Heart left ventricle (tissue), 16 donors: ENCODE measurements around the gene VEGFC. TPM values are rescaled to one million over a fixed set of nuclear protein-coding genes. Genes with fewer than 3 reads are reported as not detected.

ENCODE experiments used
- ATAC-seq, 4 donors: fragments of 200-7000 bp; cut with Tn5 transposase; one replicate each; pipeline ENCODE4 v1.9.1; 2020 to 2022; ENCODE audit warnings: moderate library complexity in 4 of 4, mild to moderate bottlenecking in 3 of 4, moderate number of reproducible peaks in 1 of 4
- DNase-seq, 5 donors: peaks; one replicate each; pipeline ENCODE4 v3.0.0-alpha.2; 2020
- H3K27ac ChIP-seq, 12 donors: fragments of 200-600 bp; sonication (generic) in 4 of 12; one replicate each; pipeline versions ENCODE4 v1.5.0 to v1.8.0; 2016 to 2022; ENCODE audit warnings: mild to moderate bottlenecking in 2 of 12
- H3K27me3 ChIP-seq, 9 donors: fragments of 200-600 bp; sonication (generic) in 2 of 9; one replicate each; pipeline versions ENCODE4 v1.5.1 to v1.8.0; 2016 to 2022; ENCODE audit warnings: mild to moderate bottlenecking in 3 of 9
- H3K36me3 ChIP-seq, 9 donors: fragments of 200-600 bp; sonication (generic) in 2 of 9; one replicate each; pipeline versions ENCODE4 v1.5.0 to v1.8.0; 2018 to 2022; ENCODE audit warnings: mild to moderate bottlenecking in 2 of 9
- H3K4me1 ChIP-seq, 12 donors: fragments of 200-600 bp; sonication (generic) in 4 of 12; one replicate each; pipeline versions ENCODE4 v1.5.0 to v1.8.0; 2016 to 2022; ENCODE audit warnings: mild to moderate bottlenecking in 3 of 12
- H3K4me3 ChIP-seq, 12 donors: fragments of 200-600 bp; sonication (generic) in 4 of 12; one replicate each; pipeline versions ENCODE4 v1.5.0 to v1.8.0; 2017 to 2022; ENCODE audit warnings: mild to moderate bottlenecking in 9 of 12, moderate library complexity in 4 of 12
- H3K9me3 ChIP-seq, 12 donors: fragments of 200-600 bp; sonication (generic) in 4 of 12; one replicate each; pipeline versions ENCODE4 v1.5.0 to v1.8.0; 2016 to 2022; ENCODE audit warnings: mild to moderate bottlenecking in 1 of 12
- CTCF ChIP-seq, 12 donors: fragments of 200-600 bp; sonication (generic) in 4 of 12; IDR thresholded peaks; one replicate each; pipeline versions ENCODE4 v1.5.0 to v1.8.0; 2018 to 2022; ENCODE audit warnings: antibody characterized with exemption in 12 of 12, mild to moderate bottlenecking in 5 of 12
- POLR2A ChIP-seq, 2 donors: fragments of 450-650 bp; IDR thresholded peaks; one replicate each; pipeline ENCODE4 v1.6.1; 2017; ENCODE audit warnings: antibody characterized with exemption in 2 of 2, mild to moderate bottlenecking in 2 of 2, moderate library complexity in 2 of 2
- WGBS, 4 donors: extraction: QIAGEN DNeasy Blood & Tissue Kit in 2 of 4; methylation state at CpG; one replicate each; pipeline versions ENCODE4 v1.1.5 to v1.1.7; 2013 to 2018; 5-methylcytosine and 5-hydroxymethylcytosine counted together
- intact Hi-C, 10 donors: fragments of 100-400 bp; cut with DNase I; formaldehyde crosslinking; loops; one replicate each; pipeline versions ENCODE4 v1.11.1 to v1.14.2; 2022
- polyA plus RNA-seq, 2 donors: library from polyadenylated mRNA; stranded (reverse); fragments of 200-250 nt; gene quantifications; one replicate each; pipeline ENCODE4 v1.2.3, GENCODE V29; 2013
- total RNA-seq, 9 donors: library from RNA; depleted of rRNA in 2 of 9; stranded (reverse); fragments of >200 nt in 2 of 9; fragmentation: NEBNext Ultra II Directional in 3 of 9; extraction: Animal tissue kit (Norgen Biotek cat#: 25700) in 3 of 9; gene quantifications; one replicate each; pipeline versions ENCODE4 v1.1.0 to v1.2.4, GENCODE V29; 2016 to 2023
- donor health status: ischemic (EF 13 %, LVEDD 7.1; RV severe dilation, severe dysfunction).
- donor health status: healthy with polysubstance abuse.
- donor health status: DM: no; HTN: yes; CAD: no.
- donor health status: DM: no; HTN: no; CAD: no.
- donor health status: ischemic (EF 25% LVEDD 6.9; RV normal size, moderate dysfunction).
- donor health status: ischemic (EF 25% LVEDD 5.7; RV mildly dilated, moderate dysfunction).
- donor health status: healthy.
- donor health status: DM: yes; HTN: yes; CAD: no.
- donor health status: ischemic (EF 35%, LVEDD 5.7; RV mildly dilated, moderate dysfunction).
- donor health status: nonischemic (EF 11% LVEDD 7.7; RV severe dilation, severe dysfunction).
- donor health status: DM: yes; HTN: yes; CAD: no.
- donor health status: PGD.
- donor health status: ischemic (EF 29% LVEDD 5.4; RV normal size, mild dysfunction).
- donor health status: nonischemic (EF 23%, LVEDD 6.1; RV moderate dilation, normal function).

VEGFC gene
- total and polyA plus RNA-seq, 11 donors, result 4.0 to 16.0 (median 7.4) TPM

DNA sequence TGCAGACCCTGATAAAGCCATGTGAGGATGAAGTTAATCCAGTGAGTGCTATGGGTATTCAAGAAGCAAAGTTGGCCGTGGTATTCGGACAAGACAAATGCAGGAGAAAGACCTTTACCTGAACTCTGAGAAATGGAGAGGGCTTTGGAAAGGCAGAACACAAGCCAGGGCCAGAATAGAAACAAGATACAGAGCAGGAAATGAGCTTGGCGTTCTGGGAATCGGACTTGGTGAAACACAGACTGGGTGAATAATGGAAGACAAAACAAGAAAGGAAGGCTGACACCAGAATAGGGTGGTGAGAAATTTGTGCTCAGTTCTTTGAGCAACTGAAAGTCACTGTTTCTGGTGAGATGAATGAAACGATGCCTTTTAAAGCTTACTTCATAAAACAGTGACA, 83.3 kb downstream of the VEGFC start:
- H3K27me3 ChIP-seq, result no peaks in the 10 kb centered on the region
- peak overlapping the region in 3 of 12 donors; percentile 24 to 33 (median 25) for H3K27ac ChIP-seq
- TF ChIP-seq POLR2A (IDR thresholded peaks at IDR 0.05), result no peak
- no peak for TF ChIP-seq CTCF (IDR thresholded peaks at IDR 0.05)
- intact Hi-C loops, result no loop called here
- peaks cover 0 to 14% (median 1%) of the 10 kb centered on the region in 12 donors for H3K4me1 ChIP-seq
- DNase-seq (no peak), ATAC-seq (peak in 3 of 4 donors; percentile 64 to 73 (median 73))
- H3K36me3 ChIP-seq, result peaks cover 0 to 10% (median 0%) of the 10 kb centered on the region in 9 donors
- H3K4me3 ChIP-seq, result no peak overlapping the region
- 42 to 54% (median 48%) methylated on average over 5 of the region's 5 CpGs for WGBS, 4 donors
- H3K9me3 ChIP-seq, result no peaks in the 10 kb centered on the region

DNA sequence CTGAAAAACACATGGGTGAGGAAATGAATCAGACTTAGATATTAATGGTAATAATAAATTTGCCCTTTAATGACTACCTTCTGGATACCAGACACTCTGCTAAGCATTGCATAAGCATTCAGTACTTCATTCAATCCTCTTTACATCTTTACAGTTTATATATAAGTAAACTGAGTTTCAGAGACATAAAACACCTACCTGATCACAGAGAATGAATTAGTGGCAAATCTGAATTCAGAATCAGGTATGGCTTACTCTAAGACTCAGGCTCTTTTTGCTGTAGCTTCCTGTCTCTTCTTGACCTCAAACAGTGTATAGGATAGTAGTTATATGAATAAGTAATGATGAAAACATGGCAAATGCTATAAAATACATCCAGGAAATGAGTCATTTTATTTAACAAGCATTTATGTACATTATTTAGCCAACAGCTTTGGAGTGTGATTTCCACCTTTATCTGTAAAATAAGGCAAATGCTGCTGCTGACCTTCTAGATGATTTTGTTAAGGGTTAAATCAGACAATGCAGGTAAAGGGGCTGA, 83.9 kb downstream of the VEGFC start:
- Histone ChIP-seq H3K27ac (no peak overlapping the region), H3K36me3 (peaks cover 0 to 10% (median 0%) of the 10 kb centered on the region in 9 donors), H3K4me3 (no peak overlapping the region), H3K9me3 (no peaks in the 10 kb centered on the region), H3K27me3 (no peaks in the 10 kb centered on the region), H3K4me1 (peaks cover 0 to 14% (median 1%) of the 10 kb centered on the region in 12 donors)
- DNase-seq (no peak), ATAC-seq (no peak)
- intact Hi-C loops, result no loop called here
- TF ChIP-seq POLR2A (IDR thresholded peaks at IDR 0.05), result no peak
- TF ChIP-seq CTCF (IDR thresholded peaks at IDR 0.05), result no peak

DNA sequence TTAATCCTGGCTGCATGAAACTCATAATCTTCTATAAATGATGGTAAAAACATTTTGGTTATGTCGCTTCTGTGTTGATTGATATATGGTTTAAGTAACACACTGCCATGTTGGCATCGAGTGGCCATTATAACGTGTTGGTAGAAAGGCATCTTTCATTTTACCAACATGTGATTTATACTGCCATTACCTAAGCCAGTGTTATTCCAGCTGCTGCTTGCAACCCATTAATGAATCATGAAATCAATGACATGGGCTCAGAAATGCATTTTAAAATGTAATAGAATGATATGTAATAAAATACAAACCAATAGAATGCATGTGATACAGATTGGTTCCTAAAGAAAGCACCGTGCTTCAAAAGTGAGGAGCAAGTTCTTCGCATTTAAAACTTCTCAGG, 102.0 kb downstream of the VEGFC start:
- no peaks in the 10 kb centered on the region for H3K27me3 ChIP-seq
- no peak overlapping the region for H3K4me3 ChIP-seq
- H3K4me1 ChIP-seq, result no peaks in the 10 kb centered on the region
- H3K36me3 ChIP-seq, result peaks cover 0 to 19% (median 3%) of the 10 kb centered on the region in 9 donors
- intact Hi-C loops, result no loop called here
- no peak for ATAC-seq
- TF ChIP-seq CTCF (IDR thresholded peaks at IDR 0.05), result no peak
- no peak for TF ChIP-seq POLR2A (IDR thresholded peaks at IDR 0.05)
- no peak overlapping the region for H3K27ac ChIP-seq
- no peak for DNase-seq
- no peaks in the 10 kb centered on the region for H3K9me3 ChIP-seq
- WGBS, 4 donors, result 96 to 98% (median 96%) methylated on average over 5 of the region's 5 CpGs

DNA sequence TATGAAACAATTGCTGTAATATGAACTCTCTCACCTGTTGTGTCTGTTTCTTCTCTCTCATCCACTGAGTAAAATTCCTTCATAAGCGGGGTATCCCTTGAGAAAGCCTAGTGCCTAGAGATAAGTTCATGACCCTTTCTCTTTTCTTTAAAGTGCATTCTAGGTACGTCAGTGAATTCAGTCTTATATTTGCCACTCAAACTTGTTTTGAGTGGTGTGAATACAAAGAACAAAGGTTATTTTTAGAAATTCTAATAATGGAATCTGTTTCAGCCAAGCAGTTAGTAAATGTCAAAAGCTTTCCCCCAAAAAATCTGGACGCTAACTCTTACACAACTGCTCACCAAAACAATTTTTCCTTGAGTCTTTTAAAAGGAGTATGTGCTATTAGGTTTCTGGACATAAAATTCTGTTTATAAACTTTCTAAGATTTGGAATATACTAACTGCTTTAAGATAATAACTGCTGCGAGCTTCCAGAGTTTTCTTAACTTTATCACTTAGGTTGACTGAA, 112.0 kb downstream of the VEGFC start:
- 24 to 38% (median 33%) methylated on average over 4 of the region's 4 CpGs for WGBS, 4 donors
- peak in 3 of 4 donors; percentile 39 to 68 (median 53) for ATAC-seq
- no peak for DNase-seq
- no peaks in the 10 kb centered on the region for H3K9me3 ChIP-seq
- H3K27me3 ChIP-seq, result no peaks in the 10 kb centered on the region
- intact Hi-C loops, result no loop called here
- peak overlapping the region in 6 of 12 donors; percentile 18 to 54 (median 42) for H3K27ac ChIP-seq
- H3K36me3 ChIP-seq, result peaks cover 0 to 9% (median 0%) of the 10 kb centered on the region in 9 donors
- H3K4me1 ChIP-seq, result peaks cover 0 to 31% (median 11%) of the 10 kb centered on the region in 12 donors
- no peak for TF ChIP-seq CTCF (IDR thresholded peaks at IDR 0.05)
- TF ChIP-seq POLR2A (IDR thresholded peaks at IDR 0.05), result no peak
- H3K4me3 ChIP-seq, result peak overlapping the region in 2 of 12 donors; percentile 12 to 17
